WTC11 (cell line): Measurements from ENCODE around the gene ZNF445.

Experiments
- ATF6 ChIP-seq: sonication (generic); formaldehyde crosslinking; IDR thresholded peaks from 2 replicates; pipeline ENCODE4 v1.8.1; 2023; ENCODE audit warnings: mild to moderate bottlenecking, missing genetic modification reagents
- CREM ChIP-seq: sonication (generic); formaldehyde crosslinking; IDR thresholded peaks from 2 replicates; pipeline ENCODE4 v1.8.1; 2022; ENCODE audit warnings: mild to moderate bottlenecking, missing genetic modification reagents, moderate library complexity
- CTCF ChIP-seq: fragments of 200-600 bp; IDR thresholded peaks from 2 replicates; pipeline ENCODE4 v1.8.0; 2022; ENCODE audit warnings: antibody characterized with exemption
- FOXP1 ChIP-seq: sonication (generic); formaldehyde crosslinking; IDR thresholded peaks from 2 replicates; pipeline ENCODE4 v1.8.0; 2022; ENCODE audit warnings: missing genetic modification reagents, mild to moderate bottlenecking, moderate library complexity, borderline replicate concordance
- JUN ChIP-seq: sonication (generic); formaldehyde crosslinking; IDR thresholded peaks from 2 replicates; pipeline ENCODE4 v1.8.0; 2023; ENCODE audit warnings: mild to moderate bottlenecking, missing genetic modification reagents
- KAT7 ChIP-seq: sonication (generic); formaldehyde crosslinking; IDR thresholded peaks from 2 replicates; pipeline ENCODE4 v1.8.1; 2023; ENCODE audit warnings: missing genetic modification reagents, mild to moderate bottlenecking, borderline replicate concordance
- RELA ChIP-seq: sonication (generic); formaldehyde crosslinking; IDR thresholded peaks from 2 replicates; pipeline ENCODE4 v1.8.1; 2022; ENCODE audit warnings: missing genetic modification reagents, mild to moderate bottlenecking, borderline replicate concordance
- TF ChIP-seq, protein P1 (sequence below): sonication (generic); formaldehyde crosslinking; IDR thresholded peaks from 2 replicates; pipeline ENCODE4 v1.8.1; 2023; ENCODE audit warnings: mild to moderate bottlenecking, missing genetic modification reagents, moderate library complexity

DNA sequence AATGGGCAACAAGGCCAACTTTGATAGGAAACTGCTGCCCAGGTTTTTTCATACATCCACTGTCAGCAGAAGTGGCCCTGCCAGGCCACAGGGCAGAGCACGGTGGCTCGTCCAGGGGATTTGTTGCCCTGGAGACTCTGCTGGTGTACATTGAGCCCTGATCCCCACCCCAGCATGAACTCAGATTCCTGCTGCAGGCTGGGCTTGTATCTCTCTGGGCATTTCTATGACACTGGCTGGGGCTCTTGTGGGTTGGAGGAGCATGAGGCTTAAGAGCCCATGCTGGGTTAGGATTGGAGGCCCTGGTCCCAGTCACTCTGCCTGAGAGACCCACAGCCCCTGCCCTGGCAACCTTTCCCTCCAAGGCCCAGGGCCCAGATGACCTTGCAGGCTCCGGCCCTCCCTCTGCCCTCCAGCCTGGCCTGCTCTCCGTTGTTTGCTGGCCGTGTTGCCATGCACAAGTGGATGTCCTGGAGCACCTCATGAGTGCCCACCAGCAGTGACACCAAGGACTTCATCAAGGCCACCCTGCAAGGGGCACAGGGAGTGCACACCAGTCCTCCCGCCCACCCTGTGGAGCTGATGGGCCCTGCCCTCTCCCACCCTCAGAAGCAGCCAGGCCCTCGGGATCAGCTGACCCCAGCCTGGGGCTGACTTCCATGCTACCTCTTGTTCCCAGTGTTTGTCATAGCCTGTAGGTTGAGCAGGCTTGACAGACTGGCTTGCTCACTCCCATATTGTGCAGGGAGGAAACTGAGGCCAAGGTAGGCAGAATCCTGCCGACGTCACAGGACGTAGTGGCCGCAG is 58.2 kb downstream of the ZNF445 start:
- TF ChIP-seq ATF6 (CRISPR knock-in tag): no peak
- TF ChIP-seq CTCF: no peak; the same call in 1 of the 2 replicates
- no peak for TF ChIP-seq JUN (CRISPR knock-in tag)
- TF ChIP-seq KAT7 (CRISPR knock-in tag): no peak
- no peak for TF ChIP-seq FOXP1
- no peak for TF ChIP-seq RELA (CRISPR knock-in tag)
- TF ChIP-seq, protein P1, sequence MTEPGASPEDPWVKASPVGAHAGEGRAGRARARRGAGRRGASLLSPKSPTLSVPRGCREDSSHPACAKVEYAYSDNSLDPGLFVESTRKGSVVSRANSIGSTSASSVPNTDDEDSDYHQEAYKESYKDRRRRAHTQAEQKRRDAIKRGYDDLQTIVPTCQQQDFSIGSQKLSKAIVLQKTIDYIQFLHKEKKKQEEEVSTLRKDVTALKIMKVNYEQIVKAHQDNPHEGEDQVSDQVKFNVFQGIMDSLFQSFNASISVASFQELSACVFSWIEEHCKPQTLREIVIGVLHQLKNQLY (CRISPR knock-in tag): no peak
- TF ChIP-seq CREM (CRISPR knock-in tag): no peak
